GM21381 (cell line): Measurements from ENCODE around the gene NLRP1.

Experiments
- ATAC-seq: cut with Tn5 transposase; IDR thresholded peaks from one replicate; pipeline ENCODE4 v1.9.1; 2021; ENCODE audit warnings: mild to moderate bottlenecking, moderate library complexity; ENCODE audit not compliant: unreplicated experiment

The NLRP1 gene

DNA sequence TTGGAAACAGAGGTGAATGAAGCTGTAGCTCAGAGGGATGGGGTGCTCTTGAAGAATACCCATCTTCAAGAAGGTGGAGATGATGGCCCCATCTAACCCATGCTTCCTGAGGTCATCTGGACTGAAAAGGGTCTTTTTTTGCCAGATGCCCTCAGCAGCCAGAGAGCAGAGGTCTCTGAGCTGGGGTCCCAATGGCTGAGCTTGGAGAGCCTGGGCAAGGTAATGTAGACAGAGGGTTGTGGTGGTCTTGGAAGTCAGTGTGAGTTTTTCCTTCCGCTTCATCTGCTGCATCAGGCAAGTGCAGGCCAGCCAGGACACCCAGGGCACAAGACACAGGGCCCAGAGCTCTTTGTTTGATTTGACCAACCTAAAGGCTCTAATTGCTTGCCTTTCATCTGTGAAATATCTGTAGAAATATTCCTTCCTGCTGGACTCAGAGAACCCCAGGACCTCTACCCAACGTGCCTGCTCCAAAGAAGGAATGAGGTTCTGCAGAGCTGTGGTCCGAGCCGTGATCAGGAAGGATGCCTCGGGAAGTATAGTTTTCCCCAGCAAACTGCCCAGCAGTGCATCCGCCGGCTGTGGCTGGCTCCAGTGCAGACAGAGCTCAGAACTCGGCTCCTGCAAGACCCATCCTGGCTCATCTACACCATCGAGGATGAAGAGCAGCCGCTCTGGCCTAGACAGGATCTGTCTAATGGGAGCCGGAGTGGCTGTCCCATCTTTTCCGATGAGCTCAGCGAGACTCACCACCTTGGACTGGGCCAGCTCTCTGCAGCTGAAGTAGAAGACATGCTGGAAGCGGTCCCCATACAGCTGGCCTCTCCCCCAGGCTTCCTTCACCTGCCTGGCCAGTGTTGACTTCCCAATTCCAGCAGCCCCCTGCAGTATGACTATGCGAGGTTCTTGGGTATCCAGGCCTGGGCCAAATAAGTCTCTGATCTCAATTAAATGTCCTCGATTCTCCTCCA is 25.2 kb downstream of the NLRP1 start:
- no peak for ATAC-seq

DNA sequence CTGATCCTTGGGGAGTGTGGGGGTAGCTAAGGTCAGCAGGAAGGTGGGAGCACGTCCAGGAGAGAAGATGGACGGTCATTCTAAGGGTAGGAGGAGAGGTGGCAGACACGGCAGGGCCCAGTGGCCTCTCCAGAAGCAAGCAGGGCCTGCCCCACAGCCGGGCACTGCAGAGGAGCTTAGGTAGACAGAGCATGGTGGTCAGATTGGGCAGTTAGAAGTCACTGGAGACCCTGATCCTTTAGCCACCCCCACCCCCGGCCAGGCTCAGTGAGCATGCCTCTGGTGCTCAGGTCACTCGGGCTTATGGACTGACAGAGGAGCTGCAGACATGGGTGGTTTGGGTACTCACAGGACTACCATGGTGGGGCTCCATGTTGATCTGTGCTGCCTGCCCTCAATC is 26.3 kb downstream of the NLRP1 start:
- ATAC-seq: no peak

- no peak for ATAC-seq
Observed at GRCh38 chr17:5557485-5557884, 26.8 kb downstream of the NLRP1 start.

- ATAC-seq: no peak
Observed at GRCh38 chr17:5555254-5555653, 29.1 kb downstream of the NLRP1 start.

GRCh38 chr17:5553479-5553878 is 30.8 kb downstream of the NLRP1 start:
- no peak for ATAC-seq

- ATAC-seq: no peak
Observed at GRCh38 chr17:5552841-5553240, 31.5 kb downstream of the NLRP1 start.

DNA sequence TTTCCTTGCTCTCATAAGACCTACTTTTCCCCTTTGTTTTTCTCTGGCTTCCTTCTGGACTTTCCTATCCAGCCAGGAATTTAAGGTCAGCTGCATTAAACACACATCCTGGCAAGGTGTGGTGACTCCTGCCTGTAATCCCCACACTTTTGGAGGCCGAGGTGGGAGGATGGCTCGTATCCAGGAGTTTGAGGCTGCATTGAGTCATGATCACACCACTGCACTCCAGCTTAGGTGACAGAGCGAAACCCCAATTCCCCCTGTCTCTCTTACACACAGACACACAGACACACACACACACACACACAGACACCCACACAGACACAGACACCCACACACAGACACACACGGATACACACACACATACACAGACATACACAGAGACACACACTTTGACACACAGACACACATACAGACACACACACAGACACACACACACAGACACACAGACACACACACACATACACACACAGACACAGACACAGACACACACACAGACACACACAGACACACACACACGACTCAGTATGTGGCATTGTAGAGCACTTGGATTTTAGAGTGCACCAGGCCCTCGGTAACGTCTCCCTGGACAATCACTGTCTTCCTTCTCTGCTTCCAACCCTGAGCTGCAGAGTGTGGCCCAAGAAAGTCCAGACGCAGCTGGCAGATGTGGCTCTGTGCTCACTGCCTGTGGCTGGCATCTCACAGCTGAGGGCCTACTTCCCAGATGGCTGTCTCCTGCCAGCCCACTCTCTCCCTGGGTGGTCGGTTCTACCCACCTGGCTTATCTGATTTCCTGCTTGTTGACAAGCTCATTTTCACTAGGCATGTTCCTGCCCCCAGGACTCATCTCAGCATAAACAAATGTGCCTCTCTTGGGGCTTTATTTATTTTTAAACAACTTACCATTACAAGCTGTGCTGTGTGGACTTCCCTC is 39.0 kb downstream of the NLRP1 start:
- ATAC-seq: no peak

- no peak for ATAC-seq
Observed at GRCh38 chr17:5544115-5544514, 40.2 kb downstream of the NLRP1 start.

DNA sequence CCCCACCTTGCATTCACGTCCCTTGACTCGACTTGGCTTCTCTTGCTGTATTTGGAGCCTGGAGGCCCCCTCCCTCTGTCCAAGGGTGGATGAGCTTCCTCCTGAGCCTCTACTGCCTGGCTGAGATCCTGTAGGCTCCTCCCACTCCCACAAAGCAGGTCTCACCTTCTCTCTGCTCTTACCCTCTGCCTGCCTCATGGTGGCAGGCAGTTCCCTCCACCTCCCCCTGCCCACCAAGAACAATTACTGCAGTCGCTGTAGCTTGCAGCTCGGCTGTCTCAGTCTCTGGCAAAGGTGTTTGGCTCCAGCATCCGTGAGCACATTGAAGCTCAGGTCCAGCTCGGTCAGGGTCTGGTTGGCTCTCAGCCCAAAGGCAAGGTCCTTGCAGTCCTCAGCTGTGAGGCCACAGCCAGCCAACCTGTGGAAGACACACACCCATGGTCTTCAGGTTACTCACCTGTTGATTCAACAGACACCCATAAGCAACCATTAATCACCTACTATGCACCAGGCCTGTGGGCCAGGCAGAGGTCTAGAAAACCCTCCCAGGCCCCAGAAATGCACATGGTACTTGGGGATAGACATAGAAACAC is 42.6 kb downstream of the NLRP1 start:
- ATAC-seq: no peak

GRCh38 chr17:5540321-5540720 is 44.0 kb downstream of the NLRP1 start:
- ATAC-seq: no peak

- no peak for ATAC-seq
Observed at GRCh38 chr17:5539286-5539685, 45.0 kb downstream of the NLRP1 start.

DNA sequence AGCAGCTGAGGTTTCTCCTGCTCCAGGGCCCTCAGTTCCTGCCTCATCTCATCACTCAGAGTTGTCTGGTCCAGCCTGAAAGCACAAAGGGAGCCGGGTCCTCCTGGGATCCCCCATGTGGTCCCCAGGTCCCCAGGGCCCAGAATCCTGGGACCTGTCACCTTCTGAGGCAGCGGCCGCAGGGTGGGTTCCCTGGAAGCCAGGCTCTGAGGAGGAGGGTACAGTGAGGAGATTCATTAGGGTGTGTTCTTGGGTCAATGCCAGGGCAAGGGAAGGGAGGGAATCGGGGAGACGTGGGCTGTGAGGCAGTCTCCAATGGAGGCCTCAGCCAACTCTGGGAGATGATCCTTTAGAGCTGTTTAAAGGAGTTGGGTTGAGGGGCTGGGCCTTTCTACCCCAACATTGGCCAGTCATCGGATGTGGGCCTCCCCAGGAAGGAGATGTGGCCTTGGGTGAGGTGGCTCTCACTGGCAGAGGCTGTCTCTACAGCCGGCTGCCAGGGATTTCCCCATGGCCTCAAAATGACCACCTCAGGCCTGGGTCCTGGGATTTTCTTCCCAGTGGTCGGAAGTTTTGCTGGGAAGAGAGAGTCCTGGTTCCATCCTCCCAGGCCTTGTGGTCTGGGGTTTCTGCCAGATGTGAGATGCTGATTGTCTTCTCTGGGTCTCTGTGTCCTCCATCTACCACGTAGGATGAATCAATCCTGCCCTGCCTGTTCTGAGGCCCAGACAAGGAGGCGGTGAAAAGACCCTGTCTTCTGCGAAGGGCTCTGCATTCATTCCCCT is 47.3 kb downstream of the NLRP1 start:
- no peak for ATAC-seq

DNA sequence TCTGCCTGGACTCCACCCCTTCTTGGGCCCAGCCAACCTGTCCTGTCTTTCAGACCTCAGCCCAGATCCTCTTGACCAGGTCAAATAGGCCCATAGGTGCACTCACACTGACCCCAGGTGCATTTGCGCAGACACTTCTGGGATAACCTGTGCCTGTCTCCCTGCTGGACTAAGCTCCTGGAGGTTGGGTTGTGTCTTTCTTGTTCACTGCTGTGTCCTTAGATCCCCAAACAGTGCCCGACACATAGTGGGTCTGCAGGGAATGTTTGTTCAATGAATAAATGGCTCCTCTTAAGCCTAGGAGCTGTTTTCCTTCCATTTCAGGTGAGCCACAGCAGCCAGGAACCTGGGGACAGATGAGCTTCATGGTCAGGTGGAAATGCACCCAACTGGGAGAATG is 48.9 kb downstream of the NLRP1 start:
- no peak for ATAC-seq

DNA sequence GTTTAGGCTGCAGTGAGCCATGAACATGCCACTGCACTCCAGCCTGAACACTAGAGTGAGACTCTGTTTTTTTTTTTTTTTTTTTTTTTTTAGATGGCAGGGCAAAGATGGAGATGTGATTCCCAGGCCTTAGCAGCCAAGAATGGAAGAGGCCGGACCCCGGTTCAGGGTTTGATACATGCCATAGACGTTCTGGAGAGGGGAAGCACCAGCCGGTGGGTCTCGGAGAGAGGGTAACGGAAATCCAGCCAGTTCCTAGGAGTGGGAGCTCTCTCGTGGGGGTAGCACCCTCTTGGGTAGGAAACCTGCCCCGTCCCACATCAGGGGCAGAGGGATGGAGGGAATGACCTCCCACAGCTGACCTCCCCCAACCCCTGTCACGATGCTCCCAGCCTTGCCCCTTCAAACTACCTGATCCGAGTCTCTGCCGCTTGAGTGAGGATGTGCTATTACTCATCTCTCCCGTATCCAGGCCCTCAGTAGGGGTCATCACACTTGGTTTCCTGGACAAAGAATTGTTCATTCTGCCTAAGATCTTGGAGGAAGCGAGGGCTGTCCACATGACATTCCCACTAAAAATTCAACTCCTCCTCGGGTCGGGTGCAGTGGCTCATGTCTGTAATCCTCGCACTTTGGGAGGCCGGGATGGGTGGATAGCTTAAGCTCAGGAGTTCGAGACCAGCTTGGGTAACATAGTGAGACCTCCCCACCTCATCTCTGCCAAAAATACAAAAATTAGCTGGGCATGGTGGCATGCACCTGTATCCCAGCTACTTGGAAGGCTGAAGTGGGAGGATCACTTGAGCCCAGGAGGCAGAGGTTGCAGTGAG is 50.6 kb downstream of the NLRP1 start:
- no peak for ATAC-seq

GRCh38 chr17:5532581-5532980 is 51.7 kb downstream of the NLRP1 start:
- ATAC-seq: no peak

DNA sequence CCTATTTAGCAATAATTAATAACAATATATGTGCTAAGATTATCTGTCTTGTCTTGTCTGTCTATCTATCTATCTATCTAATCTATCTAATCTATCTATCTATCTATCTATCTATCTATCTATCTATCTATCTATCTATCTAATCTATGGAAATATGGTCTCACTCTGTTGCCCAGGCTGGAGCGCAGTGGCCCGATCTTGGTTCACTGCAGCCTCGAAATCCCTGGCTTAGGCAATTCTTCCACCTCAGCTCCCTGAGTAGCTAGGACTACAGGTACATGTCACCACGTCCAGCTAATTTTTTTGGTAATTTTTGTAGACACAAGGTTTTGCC is 53.3 kb downstream of the NLRP1 start:
- ATAC-seq: no peak

DNA sequence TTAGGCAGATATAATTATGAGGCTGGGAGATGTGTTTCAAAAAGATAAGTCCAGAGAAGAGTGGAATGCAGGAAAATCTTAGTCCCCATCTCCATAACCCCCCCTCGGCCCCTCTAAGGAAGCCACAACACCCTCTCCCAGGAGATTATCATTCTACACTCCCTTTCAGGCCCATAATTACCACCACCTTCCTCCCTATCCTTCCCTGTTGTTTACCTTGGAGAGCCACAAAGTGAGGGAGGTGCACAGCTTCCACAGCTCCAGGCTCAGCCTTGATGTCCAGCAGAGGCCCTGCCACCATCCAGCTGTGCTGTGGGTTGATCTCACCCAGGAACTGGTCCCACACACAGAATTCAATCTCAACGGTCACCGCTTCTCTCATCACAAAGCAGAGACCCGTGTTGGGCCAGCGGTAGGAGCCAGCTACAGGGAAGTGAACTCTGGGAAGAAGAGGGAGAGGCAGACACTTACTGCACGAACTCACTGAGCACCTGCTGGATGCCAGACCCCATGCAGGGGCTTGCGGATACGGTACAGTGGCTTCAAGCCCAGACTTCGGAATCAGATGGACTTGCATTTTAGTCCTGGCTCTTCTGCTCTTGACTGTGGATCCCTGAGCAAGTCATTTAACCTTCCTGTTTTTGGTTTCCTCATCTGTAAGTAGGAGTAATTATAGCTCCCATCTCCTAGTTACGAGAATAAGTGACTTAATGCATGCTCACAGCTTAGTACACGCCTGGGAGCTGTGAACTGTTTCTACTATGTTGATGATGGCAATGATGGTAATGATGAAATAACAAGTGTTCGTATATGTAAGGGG is 53.8 kb downstream of the NLRP1 start:
- ATAC-seq: no peak

GRCh38 chr17:5527601-5528250 is 56.6 kb downstream of the NLRP1 start:
- ATAC-seq: no peak
